Brain microvascular endothelial cell (primary cell): ENCODE data around the gene DDX41.
A peak's percentile ranks its signal among the peaks of the same experiment; 100 is the strongest.

ENCODE experiments used
- DNase-seq: peaks from one replicate; pipeline ENCODE4 v3.0.0-alpha.2; 2020
- H3K27ac ChIP-seq: fragments of 250-450 bp; sonication (Bioruptor Pico); 2 replicates; pipeline ENCODE4 v1.5.1; 2020; ENCODE audit warnings: mild to moderate bottlenecking, moderate library complexity
- H3K27me3 ChIP-seq: fragments of 250-450 bp; sonication (Bioruptor Pico); replicated peaks from 2 replicates; pipeline ENCODE4 v1.5.1; 2020; ENCODE audit warnings: mild to moderate bottlenecking
- H3K36me3 ChIP-seq: fragments of 250-450 bp; sonication (Bioruptor Pico); replicated peaks from 2 replicates; pipeline ENCODE4 v1.5.1; 2020; ENCODE audit warnings: mild to moderate bottlenecking
- H3K4me3 ChIP-seq: 2 replicates; pipeline ENCODE4 v1.5.1; 2011; ENCODE audit warnings: low read depth, mild to moderate bottlenecking, control low read depth, low read length, moderate library complexity
- in situ Hi-C: cut with HindIII; loops from 2 replicates; pipeline ENCODE4 v1.10.0; 2017; ENCODE audit warnings: low sequenced_read_pairs, low pct_ligation_motif_present
- TF ChIP-seq, protein P1 (sequence below): IDR thresholded peaks from 2 replicates; pipeline ENCODE4 v1.5.1; 2011; ENCODE audit warnings: low read depth, mild to moderate bottlenecking, moderate library complexity, low read length, control low read depth, inconsistent platforms; ENCODE audit errors: missing control alignments

Gene DDX41

DNA sequence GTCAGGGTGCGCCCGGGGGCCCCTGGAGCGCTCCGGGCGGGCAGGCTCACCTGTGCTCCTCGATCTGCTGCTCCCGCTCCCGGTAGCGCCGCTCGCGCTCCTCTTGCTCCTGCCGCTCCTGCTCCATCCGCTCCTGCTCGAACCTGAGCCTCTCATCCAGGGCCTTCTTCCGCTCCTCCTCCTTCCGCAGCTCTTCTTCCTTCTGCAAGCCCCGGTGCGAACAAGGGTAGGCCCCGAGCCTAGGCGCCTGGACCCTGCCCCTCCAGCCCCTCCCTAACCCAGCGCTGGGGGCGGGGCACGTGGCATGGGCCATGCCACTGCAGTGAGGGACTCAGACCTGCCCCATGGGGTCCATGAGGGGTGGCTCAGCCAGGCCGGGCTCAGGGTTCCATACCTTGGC lies 49.9 kb downstream of the DDX41 start:
- Histone ChIP-seq H3K27ac (no peak overlapping the region), H3K27me3 (no peaks in the 10 kb centered on the region), H3K36me3 (peaks cover 80% of the 10 kb centered on the region), H3K4me3 (no peak overlapping the region)
- TF ChIP-seq, protein P1, sequence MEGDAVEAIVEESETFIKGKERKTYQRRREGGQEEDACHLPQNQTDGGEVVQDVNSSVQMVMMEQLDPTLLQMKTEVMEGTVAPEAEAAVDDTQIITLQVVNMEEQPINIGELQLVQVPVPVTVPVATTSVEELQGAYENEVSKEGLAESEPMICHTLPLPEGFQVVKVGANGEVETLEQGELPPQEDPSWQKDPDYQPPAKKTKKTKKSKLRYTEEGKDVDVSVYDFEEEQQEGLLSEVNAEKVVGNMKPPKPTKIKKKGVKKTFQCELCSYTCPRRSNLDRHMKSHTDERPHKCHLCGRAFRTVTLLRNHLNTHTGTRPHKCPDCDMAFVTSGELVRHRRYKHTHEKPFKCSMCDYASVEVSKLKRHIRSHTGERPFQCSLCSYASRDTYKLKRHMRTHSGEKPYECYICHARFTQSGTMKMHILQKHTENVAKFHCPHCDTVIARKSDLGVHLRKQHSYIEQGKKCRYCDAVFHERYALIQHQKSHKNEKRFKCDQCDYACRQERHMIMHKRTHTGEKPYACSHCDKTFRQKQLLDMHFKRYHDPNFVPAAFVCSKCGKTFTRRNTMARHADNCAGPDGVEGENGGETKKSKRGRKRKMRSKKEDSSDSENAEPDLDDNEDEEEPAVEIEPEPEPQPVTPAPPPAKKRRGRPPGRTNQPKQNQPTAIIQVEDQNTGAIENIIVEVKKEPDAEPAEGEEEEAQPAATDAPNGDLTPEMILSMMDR = no peak
- DNase-seq = no peak
- in situ Hi-C loops = no loop called here

DNA sequence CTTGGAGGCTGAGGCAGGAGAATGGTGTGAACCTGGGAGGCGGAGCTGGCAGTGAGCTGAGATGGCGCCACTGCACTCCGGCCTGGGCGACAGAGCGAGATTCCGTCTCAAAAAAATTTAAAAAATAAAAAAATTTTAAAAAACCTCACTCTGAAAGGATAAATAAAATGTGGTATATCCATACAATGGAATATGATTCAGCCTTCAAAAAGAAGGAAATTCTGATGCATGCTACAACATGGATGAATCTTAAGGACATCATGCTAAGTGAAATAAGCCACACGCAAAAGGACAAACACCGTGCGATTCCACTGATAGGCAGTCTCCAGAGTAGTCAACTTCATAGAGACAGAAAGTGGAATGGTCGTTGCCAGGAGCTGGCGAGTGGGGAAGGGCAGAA lies 51.7 kb downstream of the DDX41 start:
- no peak overlapping the region for H3K4me3 ChIP-seq
- no peak for DNase-seq
- in situ Hi-C loops = no loop called here
- TF ChIP-seq, protein P1 = no peak
- H3K27me3 ChIP-seq = no peaks in the 10 kb centered on the region
- peaks cover 77% of the 10 kb centered on the region for H3K36me3 ChIP-seq
- H3K27ac ChIP-seq = no peak overlapping the region

DNA sequence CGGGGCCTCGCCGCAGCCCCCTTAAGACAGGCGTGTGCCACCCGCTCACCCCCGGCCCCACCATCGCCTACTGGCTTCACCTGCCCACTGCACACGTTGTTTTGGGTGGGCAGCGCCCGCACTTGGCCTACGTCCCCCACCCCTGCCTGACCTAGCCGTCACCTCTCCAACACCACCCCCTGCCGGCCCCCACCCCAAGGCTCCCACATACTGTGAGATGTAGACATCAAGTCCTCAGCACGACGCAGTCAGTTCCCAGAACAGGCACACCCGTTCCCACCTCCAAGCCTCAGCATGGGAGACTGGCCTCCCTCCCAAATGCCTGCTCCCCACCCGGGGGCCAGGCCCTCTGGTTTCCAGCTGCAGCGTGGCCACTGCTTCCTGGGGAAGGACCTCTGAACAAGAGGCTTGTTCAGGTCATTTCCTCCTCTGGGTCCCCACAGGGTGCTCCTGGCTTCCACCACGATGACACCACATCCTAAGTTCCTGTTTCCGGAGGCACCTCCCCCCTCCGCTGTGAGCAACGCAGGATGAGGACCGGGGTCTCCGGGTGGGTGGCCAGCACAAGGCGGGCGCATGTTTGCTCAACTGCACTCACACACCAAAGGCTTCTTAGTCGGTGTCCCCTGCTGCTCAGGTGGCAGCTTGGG lies 54.6 kb downstream of the DDX41 start:
- in situ Hi-C loops = no loop called here
- no peak overlapping the region for H3K4me3 ChIP-seq
- TF ChIP-seq, protein P1 = no peak
- H3K27ac ChIP-seq = no peak overlapping the region
- peaks cover 84% of the 10 kb centered on the region for H3K36me3 ChIP-seq
- peak; percentile 17 for DNase-seq
- H3K27me3 ChIP-seq = no peaks in the 10 kb centered on the region
